Midbrain (tissue), 1 donor: ENCODE results near the gene UBE2Q1.

ENCODE experiments used
- DNase-seq: peaks from one replicate; lab custom pipeline; 2025; lab: John Stamatoyannopoulos, UW

The UBE2Q1 gene

GRCh38 chr1:154557939-154558719, at the start of gene UBE2Q1:
UBE2Q1 (minus strand) TSS chr1:154558662; CDS start chr1:154558553, 109 bp downstream.
- no peak for DNase-seq

- DNase-seq, result peak; percentile 84
Measured at GRCh38 chr1:154607609-154608396, 49.3 kb upstream of the UBE2Q1 start, which contains the start of gene ADAR. ADAR (minus strand) TSS chr1:154608186; CDS start chr1:154608006, 180 bp downstream.

- peak; percentile 36 for DNase-seq
Measured at GRCh38 chr1:154607106-154607608, 48.7 kb upstream of the UBE2Q1 start.

- DNase-seq, result no peak
Measured at GRCh38 chr1:154605534-154605933, 47.1 kb upstream of the UBE2Q1 start.

- DNase-seq, result no peak
Measured at GRCh38 chr1:154603317-154603716, 44.9 kb upstream of the UBE2Q1 start.

GRCh38 chr1:154599658-154600057, 41.2 kb upstream of the UBE2Q1 start:
- DNase-seq, result no peak

- DNase-seq, result peak; percentile 29
Measured at GRCh38 chr1:154598871-154599635, 40.6 kb upstream of the UBE2Q1 start.

GRCh38 chr1:154595621-154596020, 37.2 kb upstream of the UBE2Q1 start:
- DNase-seq, result no peak

- no peak for DNase-seq
Measured at GRCh38 chr1:154594811-154595210, 36.3 kb upstream of the UBE2Q1 start.

- DNase-seq, result no peak
Measured at GRCh38 chr1:154593390-154593789, 34.9 kb upstream of the UBE2Q1 start.

GRCh38 chr1:154591206-154591605, 32.7 kb upstream of the UBE2Q1 start:
- no peak for DNase-seq

- DNase-seq, result no peak
Measured at GRCh38 chr1:154590756-154591155, 32.3 kb upstream of the UBE2Q1 start.

- no peak for DNase-seq
Measured at GRCh38 chr1:154589780-154590179, 31.3 kb upstream of the UBE2Q1 start.

GRCh38 chr1:154586641-154587040, 28.2 kb upstream of the UBE2Q1 start:
- DNase-seq, result no peak

- no peak for DNase-seq
Measured at GRCh38 chr1:154586231-154586630, 27.8 kb upstream of the UBE2Q1 start.

- DNase-seq, result no peak
Measured at GRCh38 chr1:154584267-154584994, 26.0 kb upstream of the UBE2Q1 start.

- no peak for DNase-seq
Measured at GRCh38 chr1:154583773-154584172, 25.3 kb upstream of the UBE2Q1 start.

- no peak for DNase-seq
Measured at GRCh38 chr1:154582885-154583284, 24.4 kb upstream of the UBE2Q1 start.

GRCh38 chr1:154581766-154582165, 23.3 kb upstream of the UBE2Q1 start:
- no peak for DNase-seq

- no peak for DNase-seq
Measured at GRCh38 chr1:154579374-154579773, 20.9 kb upstream of the UBE2Q1 start.

GRCh38 chr1:154578058-154578418, 19.6 kb upstream of the UBE2Q1 start:
- no peak for DNase-seq
